GM10248 (cell line): ENCODE results near the gene STEAP1B.

Experiments
- CTCF ChIA-PET: fragments of 300-600 bp; sonication (Branson Sonifier 250); formaldehyde crosslinking; extraction: SDS; loops from one replicate; lab custom pipeline; 2021; ENCODE audit warnings: antibody characterized with exemption; lab: Yijun Ruan, JAX
- POLR2A ChIA-PET: fragments of 350-650 bp; sonication (Branson Sonifier 250); formaldehyde crosslinking; extraction: SDS; loops from one replicate; lab custom pipeline; 2020; ENCODE audit warnings: antibody characterized with exemption; lab: Yijun Ruan, JAX
- DNase-seq: peaks from one replicate; pipeline ENCODE4 v3.0.0; 2012; ENCODE audit errors: extremely low spot score
- TF ChIP-seq, protein P1 (sequence below): IDR thresholded peaks from 2 replicates; pipeline ENCODE4 v1.5.1; 2012; ENCODE audit warnings: mild to moderate bottlenecking, low read depth; ENCODE audit errors: extremely low read depth, missing control alignments, control extremely low read depth

The STEAP1B gene

DNA sequence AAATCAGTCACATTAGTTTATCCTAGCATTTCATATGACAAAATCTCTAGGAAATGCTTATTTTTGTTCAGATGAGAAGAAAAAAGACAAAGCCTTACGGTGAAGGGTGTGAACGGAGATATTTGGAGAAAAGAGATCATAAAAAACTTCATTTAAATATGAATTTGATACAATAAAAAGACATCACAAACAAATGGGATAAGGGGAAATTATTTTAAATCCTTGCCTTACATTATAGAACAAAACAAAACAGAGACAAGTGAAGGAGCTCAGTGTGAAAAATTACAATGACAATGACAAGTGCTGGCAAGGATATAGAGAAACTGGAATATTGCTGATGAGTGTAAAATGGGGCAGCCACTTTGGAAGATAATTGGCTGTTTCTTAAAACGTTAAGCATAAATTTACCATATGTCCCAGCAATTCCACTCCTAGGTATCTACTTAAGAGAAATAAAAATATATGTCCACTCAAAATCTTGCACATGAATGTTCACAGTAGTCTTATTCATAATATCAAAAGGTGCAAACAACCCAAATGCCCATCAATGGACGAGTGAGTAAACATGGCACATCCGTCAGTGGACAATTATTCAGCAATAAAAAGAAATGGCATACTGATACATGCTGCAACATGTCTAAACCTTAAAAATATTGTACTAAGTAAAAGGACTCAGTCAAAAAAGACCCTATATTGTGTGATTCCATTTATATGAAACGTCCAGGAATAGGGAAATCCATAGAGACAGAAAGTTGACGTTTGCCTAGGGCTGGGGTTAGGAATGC lies 77.0 kb downstream of the STEAP1B start:
- TF ChIP-seq, protein P1, sequence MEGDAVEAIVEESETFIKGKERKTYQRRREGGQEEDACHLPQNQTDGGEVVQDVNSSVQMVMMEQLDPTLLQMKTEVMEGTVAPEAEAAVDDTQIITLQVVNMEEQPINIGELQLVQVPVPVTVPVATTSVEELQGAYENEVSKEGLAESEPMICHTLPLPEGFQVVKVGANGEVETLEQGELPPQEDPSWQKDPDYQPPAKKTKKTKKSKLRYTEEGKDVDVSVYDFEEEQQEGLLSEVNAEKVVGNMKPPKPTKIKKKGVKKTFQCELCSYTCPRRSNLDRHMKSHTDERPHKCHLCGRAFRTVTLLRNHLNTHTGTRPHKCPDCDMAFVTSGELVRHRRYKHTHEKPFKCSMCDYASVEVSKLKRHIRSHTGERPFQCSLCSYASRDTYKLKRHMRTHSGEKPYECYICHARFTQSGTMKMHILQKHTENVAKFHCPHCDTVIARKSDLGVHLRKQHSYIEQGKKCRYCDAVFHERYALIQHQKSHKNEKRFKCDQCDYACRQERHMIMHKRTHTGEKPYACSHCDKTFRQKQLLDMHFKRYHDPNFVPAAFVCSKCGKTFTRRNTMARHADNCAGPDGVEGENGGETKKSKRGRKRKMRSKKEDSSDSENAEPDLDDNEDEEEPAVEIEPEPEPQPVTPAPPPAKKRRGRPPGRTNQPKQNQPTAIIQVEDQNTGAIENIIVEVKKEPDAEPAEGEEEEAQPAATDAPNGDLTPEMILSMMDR, result no peak
- DNase-seq, result no peak
- CTCF ChIA-PET, result no interaction called here
- POLR2A ChIA-PET, result no interaction called here

DNA sequence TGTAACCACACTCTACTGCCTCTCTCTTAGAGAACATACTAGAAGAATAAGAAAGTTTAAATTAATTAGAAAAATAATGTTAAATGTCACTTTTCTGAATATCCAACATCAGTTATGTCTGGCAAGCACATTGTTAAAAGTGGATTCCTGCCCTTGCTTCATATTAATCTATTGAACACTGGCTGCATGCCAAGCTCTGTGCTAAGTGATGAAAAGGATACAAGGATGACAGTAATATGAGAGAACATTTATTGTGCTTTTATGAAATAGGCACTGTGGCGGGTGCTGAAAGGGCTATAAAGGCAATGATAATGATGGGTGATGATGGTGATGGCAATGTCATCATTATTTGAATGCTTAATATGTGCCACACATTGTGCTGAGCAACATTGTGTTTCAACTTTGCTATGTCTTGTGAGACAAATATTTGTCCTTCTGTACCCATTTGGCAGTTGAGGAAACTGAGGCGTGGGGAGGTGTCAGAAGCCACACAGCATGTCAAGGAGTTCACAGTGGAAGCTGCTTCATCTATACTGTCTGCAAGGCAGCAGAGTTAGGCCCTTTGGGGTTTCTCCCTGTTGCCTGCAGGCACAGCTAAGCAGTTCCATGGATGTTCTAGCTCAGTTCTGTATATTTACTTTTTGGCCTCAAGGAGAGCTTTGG lies 78.9 kb downstream of the STEAP1B start:
- CTCF ChIA-PET, result interaction anchor here (0.7 to 1.1 kb wide), 3 partner anchors 10 to 279 kb away, joined by 3 to 4 read pairs (median 3); no protein-coding TSS in a partner anchor
- DNase-seq, result no peak
- TF ChIP-seq, protein P1, result no peak
- POLR2A ChIA-PET, result no interaction called here

DNA sequence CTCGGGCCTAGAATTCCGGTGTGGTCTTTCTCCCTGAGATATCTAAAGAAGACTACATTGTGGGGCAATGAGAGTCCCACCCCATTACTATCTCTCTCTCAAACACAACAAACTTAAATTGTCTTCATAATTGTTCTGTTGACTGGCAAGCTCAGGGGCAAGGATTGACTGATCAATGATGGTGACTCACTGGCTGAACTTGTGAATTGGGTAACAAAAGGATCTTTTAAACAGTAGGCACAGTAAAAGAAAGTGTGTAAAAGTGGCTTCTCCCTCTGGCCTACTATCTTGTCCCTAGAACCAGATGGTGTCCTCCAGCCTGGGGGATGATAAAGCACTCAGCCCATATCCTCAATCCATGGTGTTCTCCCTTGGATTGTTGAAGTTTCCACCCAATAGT lies 80.0 kb downstream of the STEAP1B start:
- ChIA-PET POLR2A (no interaction called here), CTCF (interaction anchor here (1.1 to 1.3 kb wide), 2 partner anchors 12 to 25 kb away, joined by 3 read pairs; no protein-coding TSS in a partner anchor)
- TF ChIP-seq, protein P1, result no peak
- DNase-seq, result no peak

DNA sequence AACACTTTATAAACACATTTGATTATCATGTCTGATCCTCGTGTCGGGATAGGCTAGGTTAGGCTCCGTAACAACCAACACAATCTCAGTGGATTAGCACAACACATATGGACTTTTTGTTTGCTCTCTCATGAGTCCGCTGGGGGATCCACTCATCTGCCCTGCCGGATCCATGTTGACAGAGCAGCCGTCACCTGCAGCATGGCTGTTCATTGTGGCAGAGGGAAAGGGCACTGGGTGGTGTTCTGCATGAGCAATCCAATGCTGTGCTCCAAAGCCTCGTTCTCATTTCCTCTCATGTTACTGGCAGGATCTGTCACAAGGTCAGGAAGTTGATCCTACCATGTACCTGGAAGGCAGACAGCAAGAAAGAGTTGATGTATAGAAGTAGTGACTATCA lies 80.5 kb downstream of the STEAP1B start:
- ChIA-PET POLR2A (no interaction called here), CTCF (interaction anchor here (1.3 kb wide), 1 partner anchor 12 kb away, joined by 3 read pairs; no protein-coding TSS in a partner anchor)
- TF ChIP-seq, protein P1, result no peak
- no peak for DNase-seq

DNA sequence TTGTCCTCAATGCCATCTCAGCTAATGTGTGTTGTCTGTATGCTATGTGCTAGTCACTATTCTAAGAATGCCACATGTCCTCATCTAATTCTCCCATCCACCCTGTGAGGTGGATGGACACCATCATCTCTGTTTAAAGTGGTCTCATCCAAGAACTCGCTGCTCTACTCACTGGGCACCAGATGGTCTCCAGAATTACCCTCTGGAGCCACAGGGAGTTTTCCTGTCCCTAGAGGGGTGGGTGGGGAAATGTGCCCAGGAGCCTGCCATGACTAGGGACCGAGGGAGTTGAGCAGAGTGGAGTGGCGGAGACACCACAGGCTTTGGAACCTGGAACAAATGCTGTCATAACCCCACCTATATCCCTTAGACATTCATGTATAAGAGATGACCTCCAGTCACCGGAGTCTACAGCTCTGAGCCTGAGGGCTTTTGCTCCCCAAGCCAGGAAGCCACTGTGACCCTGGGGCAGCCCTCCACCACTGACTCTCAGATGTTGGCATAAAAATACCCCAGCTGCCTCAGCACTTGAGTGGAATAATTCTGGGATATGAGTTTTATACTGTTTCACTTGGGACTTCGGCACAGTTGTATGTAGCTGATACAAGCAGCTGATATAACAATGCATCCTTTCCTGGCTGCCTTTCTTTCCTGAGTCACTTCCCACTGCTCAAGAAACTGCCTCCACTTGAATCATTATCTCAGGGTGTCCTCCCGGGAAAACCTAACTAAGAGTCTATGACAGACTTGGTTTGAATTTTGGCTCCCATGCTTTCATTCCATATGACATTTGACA lies 81.5 kb downstream of the STEAP1B start:
- POLR2A ChIA-PET, result no interaction called here
- CTCF ChIA-PET, result no interaction called here
- TF ChIP-seq, protein P1, result no peak
- DNase-seq, result no peak

DNA sequence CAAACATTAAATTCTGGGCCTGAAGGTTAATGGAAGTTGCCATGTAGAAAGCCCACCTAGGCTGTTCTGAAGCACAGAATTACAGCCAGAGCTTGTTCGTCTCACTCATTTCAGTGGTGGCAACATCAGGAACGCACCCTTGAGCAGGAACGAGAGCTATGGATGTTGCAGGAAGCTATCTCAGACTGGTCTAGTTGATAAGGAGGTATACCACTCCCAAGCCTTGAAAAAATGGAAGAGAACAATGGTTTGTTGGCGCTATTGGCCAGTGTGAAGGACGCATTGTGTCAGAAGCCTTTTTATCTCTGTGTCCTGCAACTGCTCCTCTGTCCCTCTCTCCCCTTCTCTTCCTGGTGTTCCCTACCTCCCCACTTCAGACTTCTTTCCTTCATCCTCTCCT lies 82.1 kb downstream of the STEAP1B start:
- no peak for DNase-seq
- TF ChIP-seq, protein P1, result no peak
- CTCF ChIA-PET, result interaction anchor here (1.2 kb wide), 1 partner anchor 28 kb away, joined by 3 read pairs; no protein-coding TSS in a partner anchor
- POLR2A ChIA-PET, result no interaction called here
